Activated T-helper 1 cell treated with Interleukin-2 at 50 U/mL for 16 hours (primary cell): ENCODE measurements around the gene KLHL6.
"Not testable (repeated sequence)": the region's sequence is repeated elsewhere in the genome, so short reads cannot be mapped to it uniquely, and the experiment has no call there.

Experiments
- DNase-seq: peaks from one replicate; pipeline ENCODE4 v3.0.0-alpha.2; 2020; ENCODE audit warnings: low read depth

Gene KLHL6

DNA sequence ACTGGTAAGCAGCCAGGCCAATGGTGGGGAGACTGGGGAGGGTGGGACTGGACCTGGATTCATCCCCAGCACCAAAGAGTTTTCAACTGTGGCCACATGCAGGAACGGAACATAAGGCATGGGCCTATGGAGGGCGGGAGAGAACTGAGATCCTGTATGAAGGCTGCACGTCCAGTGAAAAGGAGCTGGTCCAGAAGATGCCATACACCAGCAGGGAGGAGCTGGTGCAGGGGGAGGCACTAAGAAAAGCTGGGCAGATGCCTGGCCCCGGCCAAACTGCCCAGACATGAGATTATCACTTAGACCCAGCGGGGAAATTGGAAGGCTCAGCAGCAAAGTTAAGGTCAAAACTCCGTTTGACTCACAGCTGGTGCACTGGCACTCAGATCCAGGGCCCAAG is 69.0 kb downstream of the KLHL6 start:
- no peak for DNase-seq

DNA sequence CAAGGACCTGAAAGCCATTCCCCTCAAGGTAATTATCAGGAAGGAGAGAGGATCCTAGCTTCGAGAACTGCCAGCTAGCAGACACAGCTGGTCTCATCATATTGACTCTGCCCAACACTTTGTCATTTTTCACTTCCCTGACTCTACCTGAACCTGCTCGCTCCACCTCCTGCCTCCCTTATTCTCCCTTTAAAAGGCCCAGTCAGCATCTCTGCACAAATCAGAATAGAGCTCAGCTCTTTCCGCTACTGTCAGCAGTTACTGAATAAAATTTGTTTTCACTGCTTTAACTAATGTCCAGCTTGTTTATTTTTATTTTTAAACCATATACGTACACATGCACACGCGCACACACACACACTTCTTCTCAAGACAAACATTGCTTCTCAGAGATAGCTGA is 69.9 kb downstream of the KLHL6 start:
- DNase-seq = no peak

DNA sequence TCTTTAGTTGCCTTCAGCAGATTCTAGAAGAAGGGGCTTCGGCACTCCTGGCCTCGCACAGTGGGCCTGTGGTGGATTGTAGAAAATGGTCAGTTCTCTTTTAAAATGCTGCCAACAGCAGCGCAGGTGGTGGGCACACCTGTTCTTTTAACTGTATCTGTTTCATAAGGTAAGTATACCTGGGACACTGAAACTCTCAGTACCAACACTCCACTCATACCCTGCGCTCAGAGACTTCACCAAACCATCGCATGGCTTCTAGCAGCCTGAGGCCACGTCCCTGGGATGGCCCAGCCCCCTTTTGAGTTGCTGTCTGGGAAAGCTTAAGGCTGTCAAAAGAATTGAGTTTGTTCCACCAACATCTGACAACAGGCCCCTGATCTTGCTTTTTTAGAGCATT is 70.4 kb downstream of the KLHL6 start:
- no peak for DNase-seq

DNA sequence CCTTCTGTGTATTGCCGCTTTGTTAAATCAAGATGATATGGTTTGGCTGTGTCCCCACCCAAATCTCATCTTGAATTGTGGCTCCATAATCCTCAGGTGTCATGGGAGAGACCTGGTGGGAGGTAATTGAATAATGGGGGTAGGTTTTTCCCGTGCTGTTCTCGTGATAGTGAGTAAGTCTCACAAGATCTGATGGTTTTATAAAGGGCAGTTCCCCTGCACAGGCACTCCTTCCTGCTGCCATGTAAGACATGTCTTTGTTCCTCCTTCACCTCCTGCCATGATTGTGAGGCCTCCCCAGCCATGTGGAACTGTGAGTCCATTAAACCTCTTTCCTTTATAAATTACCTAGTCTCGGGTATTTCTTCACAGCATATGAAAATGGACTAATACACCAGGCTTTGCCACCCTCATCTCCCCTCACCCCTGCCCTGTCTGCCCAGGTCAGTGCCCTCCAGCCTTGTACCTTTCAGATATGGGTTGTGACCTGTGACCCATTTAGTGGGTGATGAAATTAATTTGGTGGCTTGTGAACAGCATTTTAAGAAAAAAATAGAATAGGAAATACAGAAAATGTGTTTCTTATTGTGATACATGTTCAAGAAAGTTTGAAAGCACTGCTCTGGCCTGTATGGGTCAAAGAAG is 71.0 kb downstream of the KLHL6 start:
- no peak for DNase-seq

DNA sequence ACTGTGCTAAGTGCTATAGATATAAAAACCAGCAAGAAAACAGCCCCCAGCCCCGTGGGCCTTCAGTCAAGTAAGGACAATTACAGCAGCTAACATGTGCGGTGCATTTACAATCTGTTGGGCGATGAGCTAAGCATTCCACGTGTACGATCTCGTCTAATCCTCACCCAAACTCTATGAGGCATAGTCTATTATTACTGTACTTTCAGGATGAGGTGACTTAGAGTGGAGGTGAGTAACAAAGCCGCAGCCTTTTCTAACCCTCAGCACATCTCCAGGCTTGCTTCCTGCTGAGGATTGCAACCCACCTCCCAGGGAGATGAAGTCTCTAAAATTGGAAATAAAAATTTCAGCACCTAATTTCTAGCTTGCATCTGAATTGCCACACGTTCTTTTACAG is 73.9 kb downstream of the KLHL6 start:
- no peak for DNase-seq

DNA sequence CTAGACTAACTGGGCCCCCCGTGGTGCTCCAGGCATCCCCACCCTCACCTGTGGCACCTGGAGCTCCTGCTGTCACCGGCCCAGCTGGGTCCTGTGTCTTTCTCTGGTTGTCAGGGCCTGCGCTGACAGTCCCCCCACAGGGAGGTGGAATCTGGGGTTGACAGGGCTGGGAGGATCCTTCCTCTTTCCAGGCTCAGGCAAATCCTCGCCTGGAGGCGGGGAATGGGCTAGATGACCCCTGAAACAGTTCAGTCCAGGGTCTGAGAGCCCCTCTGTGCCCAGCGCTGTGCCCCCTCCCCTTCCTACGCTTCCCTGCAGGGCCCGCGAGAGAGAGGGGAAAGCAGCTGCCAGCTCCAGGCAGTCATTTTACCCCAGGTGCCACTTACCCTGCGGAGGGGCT is 77.0 kb downstream of the KLHL6 start:
- no peak for DNase-seq

DNA sequence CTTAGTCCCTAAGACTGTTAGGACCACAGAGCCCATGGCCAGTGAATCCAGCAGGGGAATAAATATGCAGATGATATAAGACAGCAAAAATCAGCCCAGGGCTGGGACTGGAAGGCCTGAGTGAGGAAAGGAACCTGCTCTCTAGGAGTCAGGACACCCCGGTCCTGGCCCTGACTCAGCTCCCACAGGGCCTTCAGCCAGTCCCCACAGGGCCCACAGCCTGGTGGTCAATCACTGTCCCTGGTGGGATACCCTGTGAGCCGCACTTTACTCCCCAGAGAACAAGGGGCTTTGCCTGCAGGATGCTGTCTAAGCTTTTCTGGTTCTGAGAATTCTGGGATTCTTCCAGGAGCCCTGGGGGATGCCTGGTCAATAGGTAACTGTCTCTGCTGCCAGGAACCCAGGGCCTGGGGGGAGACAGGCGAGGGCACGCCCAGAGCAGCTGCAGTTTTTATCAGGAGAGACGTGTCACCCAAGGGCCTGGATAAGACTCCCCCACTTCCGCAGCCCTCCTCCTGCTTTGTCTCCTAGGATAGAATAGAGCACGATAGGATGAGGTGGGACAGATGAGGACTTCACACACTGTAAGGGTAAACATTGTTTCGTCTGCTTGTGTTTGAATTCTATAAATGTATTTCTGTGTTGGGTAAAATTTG is 77.6 kb downstream of the KLHL6 start:
- no peak for DNase-seq

DNA sequence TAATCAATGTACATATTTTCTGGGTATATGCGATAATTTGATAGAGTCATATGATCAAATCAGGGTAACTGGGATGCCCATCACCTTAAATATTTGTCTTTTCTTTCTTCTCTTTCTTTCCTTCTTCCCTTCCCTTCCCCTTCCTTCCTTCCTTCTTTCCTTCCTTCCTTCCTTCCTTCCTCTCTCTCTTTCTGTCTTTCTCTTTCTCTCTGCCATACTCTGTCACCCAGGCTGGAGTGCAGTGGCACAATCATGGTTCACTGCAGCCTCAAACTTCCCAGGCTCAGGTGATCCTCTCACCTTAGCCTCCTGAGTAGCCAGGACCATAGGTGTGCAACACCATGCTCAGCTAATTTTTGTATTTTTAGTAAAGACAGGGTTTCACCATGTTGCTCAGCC is 79.7 kb downstream of the KLHL6 start:
- DNase-seq = not testable (repeated sequence)

DNA sequence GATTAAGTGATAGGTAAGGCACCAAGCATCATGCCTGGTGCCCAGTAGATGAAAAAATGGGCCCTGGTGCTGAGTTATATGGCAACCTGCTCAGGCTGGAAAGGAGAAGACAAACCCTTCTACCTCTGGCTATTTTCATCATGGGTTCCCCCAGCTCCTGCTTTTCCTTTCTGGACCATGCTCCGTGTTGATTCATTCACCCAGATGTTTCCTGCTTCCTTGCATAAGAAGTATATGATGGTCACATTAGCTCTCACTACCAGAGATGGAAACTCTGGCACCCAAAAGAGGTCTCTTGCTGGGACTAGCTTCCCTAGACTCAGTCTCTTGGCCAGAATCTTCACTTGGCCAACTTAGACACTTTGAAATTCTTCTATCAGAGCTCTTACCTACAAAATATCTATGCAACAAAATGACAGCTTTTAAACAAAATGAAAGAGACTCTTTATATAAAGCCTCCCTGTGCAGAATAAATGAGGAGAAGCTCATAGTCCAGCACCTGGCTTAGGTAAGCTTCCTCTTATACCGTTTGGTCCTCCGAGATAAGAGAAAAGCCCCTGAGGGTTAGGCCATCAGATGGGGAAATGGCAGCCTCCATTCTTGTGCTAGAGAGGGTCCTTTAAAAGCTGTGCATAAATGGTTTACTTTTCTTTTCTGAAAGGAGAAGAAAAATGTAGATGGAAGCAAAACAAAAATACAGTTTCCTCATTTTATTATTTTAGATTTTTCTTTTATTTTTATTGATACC is 80.3 kb downstream of the KLHL6 start:
- DNase-seq = no peak

DNA sequence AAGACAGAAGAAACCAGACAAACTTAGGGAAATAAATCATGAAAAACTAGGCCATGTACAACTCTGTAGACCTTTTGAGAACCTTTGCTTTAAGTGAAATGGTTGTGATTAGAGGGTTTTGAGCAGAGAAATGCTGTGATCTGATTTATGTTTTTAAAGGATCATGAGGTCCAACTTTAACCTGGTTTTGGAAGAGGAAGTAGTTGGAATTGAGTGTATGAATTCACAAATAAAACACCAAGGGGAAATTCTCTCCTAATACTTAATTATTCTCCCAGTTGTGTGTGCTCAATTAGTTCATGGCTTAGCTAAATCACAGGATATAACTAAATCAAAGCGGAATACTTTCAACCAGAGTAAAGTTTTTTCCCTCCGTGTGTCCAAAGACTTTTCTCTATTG is 81.5 kb downstream of the KLHL6 start:
- DNase-seq = no peak

DNA sequence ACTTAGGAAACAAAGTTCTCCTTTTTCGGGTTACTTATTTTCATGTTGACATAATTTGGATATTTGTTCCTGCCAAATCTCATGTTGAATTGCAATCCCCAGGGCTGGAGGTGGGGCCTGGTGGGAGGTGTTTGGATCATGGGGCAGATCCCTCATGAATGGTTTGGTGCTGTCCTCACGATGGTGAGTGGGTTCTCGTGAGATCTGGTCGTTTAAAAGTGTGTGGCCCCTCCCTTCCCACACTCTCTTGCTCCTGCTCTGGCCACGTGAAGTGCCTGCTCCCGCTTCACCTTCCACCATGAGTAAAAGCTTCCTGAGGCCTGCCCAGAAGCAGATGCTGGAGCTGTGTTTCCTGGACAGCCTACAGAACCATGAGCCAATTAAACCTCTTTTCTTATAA is 83.4 kb downstream of the KLHL6 start:
- DNase-seq = no peak

DNA sequence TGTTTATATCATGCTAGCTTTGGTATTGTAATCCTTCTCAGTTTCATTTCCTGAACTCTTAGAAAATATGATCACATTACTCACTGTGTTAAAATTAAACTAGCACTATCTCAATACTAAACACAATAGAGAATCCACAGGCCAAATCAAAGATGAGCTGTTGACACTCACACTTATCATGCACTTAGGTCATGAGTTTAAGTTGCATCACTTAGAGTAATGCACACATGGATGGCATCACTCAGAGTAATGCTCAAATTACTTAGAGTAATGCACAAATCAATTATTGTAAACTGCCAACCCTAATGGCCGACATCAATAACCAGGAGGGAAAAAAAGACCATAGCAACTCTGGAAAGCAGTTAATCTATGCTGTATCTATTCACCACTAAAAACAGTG is 87.1 kb downstream of the KLHL6 start:
- DNase-seq = no peak

DNA sequence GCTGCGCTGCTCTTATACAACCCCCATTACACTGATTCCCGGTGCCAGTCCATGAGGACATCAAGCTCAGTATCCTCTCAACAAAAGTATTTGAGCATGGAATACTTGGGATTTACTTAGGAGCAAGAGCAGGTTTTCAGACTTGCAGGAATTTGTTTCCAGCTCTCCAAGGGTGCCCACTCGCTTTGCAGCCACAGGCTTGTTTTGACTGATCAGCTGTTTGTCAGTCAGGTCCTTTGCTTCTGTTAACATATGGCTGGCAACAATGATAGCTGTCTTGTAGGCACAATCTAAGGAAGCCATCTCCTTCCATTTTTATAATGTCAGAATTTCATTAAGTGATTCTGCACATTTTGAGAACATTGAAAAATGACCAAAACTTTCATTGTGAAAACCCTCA is 88.9 kb downstream of the KLHL6 start:
- DNase-seq = no peak

DNA sequence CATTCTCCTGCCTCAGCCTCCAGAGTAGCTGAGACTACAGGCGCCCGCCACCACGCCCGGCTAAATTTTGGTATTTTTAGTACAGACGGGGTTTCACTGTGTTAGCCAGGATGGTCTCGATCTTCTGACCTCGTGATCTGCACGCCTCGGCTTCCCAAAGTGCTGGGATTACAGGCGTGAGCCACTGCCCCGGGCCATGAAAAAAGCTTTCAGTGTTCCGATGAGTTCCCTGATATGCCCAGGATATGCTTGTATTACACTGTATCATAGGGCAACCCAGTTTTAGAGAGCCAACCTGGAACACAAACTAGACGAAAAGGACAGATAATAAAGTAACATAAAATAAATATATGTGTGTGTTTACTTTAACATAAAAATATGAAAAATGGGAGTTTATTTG is 89.8 kb downstream of the KLHL6 start:
- not testable (repeated sequence) for DNase-seq

DNA sequence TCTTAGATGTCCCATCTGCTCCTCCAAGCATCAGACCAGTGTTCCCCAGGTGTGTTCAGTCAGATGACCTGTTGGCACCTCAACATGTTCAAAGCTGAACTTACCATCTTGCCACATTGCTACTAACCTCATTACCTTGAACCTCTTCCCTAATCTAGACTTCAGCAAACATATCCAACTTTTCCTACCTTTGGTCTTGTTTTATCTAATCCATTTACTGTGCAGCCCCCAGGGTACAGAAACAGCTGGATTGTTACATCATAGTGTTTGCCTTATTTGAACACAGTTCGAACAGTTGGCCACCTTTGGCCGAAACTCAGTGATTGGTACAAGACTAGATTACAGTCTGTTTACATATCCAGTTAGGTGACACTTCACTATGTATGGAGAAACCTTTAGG is 91.0 kb downstream of the KLHL6 start:
- no peak for DNase-seq

DNA sequence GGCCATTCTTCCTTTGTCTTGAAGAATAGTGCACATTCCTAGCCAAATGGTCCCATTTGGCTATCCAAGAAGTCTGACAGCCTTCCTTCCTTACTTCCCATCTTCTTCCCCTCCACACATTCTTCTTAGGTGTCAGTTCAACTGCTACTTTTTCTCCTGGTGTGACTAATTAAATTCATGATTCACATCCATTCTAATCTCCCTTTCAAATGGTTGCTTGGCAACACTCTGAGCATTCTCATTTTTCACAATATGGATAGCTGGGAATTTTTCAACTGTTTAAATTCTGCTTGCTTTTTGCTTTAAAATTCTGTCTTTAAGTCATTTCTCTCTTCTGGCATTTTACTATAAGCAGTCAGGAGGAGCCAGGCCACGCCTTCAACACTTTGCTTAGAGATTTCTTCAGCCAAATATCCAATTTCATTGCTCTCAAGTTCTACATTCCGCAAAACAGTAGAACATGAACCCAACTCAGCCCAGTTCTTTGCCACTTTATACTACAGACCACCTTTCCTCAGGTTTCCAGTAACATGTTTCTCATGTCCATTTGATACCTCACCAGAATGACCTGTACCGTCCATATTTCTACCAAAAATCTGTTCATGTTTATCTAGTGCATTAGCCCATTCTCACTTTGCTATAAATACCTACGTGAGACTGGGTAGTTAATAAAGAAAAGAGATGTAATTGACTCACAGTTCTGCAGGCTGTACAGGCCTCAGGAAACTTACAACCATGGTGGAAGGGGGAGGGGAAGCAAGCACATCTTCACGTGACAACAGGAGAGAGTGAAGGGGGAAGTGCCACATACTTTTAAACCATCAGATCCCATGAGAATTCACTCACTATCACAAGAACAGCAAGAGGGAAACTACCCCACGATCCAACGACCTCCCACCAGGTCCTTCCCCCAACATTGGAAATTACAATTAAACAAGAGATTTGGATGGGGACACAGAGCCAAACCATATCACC is 95.1 kb downstream of the KLHL6 start:
- no peak for DNase-seq

DNA sequence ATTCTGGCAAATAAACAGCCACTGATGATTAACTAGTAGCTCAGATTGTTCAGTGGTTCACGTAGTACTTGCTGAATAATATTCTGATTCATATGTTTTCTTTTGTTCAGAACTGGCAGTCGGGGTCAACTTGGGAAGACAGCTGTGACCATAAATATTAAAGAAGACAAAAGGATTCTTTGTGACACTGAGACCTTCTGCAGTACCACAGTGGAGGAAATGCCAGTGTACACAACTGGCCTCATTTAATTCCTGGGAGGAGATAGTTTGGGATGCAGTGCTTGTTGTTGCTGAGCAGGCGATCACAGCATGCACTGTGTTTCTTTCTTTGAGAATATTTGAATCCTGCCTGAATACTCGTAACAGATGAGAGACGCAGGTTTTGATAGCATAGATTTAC is 100.4 kb downstream of the KLHL6 start:
- no peak for DNase-seq

DNA sequence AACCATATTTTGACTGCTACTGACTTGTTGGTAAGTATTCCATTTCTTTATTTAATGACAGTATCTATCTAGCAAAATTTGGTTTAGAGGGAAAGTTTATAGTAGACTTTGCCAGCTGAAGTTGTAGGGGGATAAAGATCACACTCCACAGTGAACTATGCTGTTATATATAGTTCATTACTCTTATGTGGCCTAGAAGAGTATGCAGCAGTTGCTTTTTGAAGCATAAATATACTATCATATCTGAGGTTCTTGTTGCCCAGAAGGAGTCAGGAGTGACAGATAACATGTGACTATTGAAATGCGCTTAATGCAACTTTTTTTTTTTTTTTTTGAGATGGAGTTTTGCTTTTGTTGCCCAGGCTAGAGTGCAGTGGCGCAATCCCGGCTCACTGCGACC is 101.4 kb downstream of the KLHL6 start:
- no peak for DNase-seq

DNA sequence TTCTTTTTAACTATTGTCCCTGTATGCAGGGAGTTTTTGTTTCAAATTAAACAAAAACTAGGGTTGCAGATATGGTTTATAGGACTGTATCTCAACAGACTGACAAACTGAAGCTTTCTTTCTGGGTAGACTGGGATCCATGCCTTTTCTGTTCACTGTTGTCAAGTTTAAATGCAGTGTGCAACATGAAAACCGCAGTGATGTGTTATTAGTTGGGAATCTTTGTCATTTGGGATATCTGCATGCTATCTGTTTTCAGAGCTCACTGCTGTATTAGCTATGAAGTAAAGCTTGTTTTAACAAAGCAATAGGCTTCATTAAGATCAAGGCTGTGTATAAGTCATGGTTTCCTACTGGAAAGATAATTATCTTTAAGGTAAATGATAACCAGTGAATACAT is 105.7 kb downstream of the KLHL6 start:
- no peak for DNase-seq

DNA sequence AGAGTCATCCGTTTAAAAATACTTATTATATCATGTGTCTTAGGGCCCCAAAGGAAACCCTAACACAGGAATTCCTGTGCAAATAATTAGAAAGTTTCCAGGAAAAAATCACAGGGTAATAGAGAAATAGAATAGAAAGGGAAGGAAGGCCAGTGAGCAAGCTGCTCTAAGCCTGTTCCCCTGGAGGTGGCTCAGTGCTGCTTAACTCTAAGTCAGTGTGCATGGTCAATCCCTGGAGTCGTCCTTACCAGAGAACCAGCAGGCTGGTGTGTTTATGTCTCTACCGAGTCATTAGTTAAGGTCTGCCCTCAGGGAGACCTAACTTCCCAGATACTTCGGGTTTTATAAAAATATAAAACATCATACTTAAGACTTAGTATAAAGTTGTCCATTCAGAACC is 106.1 kb downstream of the KLHL6 start:
- DNase-seq = no peak

DNA sequence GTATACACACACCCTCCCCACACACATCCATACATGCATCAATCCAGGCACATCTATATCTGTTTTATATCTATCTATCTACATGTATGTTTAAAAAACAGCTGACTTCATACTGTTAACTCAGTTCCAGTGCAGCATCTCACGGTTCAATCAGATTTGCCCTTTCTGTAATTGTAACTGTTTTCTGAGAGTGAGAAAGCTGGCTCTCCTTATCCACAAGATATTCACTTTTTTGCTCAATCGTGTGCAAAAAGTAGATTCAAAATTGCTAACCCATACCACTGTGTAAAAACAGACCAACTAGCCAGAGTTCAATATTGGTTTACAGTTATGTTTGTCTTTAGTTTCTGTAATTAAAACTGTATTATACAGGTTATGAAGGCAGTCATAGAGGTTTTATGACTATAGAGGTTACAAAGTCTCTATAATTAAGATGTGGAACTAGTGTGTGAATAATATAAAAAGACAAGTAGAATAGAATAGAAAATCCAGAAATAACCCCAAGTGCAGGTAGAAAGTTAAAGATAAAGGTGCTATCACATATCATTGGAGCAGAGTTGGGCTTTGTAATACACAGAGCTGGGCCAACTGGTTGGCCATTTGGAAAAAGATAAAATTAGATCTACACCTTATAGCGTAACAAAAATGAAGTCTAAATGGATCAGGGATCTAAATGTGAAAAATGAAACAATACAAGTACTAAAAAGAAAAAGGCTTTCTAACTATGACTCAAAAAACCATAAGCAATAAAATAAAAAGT is 107.0 kb downstream of the KLHL6 start:
- no peak for DNase-seq
